ENCODE data around the gene ANKS1A. TPM values are rescaled to one million over a fixed set of nuclear protein-coding genes. Genes with fewer than 3 reads are reported as not detected.

ANKS1A gene
- total RNA-seq, 2 experiments from 2014 or later, result 6.4 to 6.9 TPM

DNA sequence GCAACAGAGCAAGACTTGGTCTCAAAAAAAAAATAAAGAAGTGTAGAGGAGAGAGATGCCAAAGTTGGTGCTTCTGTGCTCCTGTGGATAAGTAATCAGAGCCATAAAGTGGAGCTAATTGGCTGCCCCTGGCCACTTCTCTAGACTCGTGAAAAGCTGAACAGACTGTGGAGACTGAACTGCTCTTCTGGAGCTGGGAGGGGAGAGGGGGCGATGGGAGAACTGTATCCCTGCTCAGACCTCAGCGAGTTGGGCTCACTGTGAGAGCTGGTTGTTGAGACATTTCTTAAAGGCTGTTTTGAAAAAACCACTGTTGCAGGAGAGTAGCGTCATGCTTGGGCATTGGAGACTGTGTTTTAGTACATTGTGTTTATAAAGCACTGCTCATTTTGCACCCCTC lies 126.4 kb downstream of the ANKS1A start:
- H3K9me3 Mint-ChIP-seq, result no peaks in the 10 kb centered on the region
- CTCF ChIA-PET, result no interaction called here
- DNase-seq (no peak), ATAC-seq (ENCODE audit: poor library complexity) (no peak)
- intact Hi-C loops (cut with DNase I, micrococcal nuclease), result no loop called here
- no peak overlapping the region for H3K27ac ChIP-seq (ENCODE audit: low read depth in 1 of 2, low read length in 2 of 2)
- no peaks in the 10 kb centered on the region for H3K27me3 Mint-ChIP-seq
- H3K9me3 ChIP-seq (ENCODE audit: control insufficient read depth in 1 of 2, insufficient read depth in 1 of 2, low read length in 2 of 2), result no peaks in the 10 kb centered on the region
- H3K4me3 ChIP-seq (ENCODE audit: low read length), result no peak overlapping the region
- no peaks in the 10 kb centered on the region for H3K4me1 ChIP-seq (ENCODE audit: insufficient read depth, low read length)
- no peaks in the 10 kb centered on the region for H3K27me3 ChIP-seq (ENCODE audit: control insufficient read depth in 1 of 2, insufficient read depth in 2 of 2, low read length in 2 of 2)
- H3K36me3 Mint-ChIP-seq (ENCODE audit: low read depth), result peaks cover 27% of the 10 kb centered on the region
- POLR2A ChIA-PET, result interaction anchor here (1.1 kb wide), 1 partner anchor 59 kb away, joined by 6 read pairs; no protein-coding TSS in a partner anchor
- H3K36me3 ChIP-seq (ENCODE audit: insufficient read depth, low read length), result peaks cover 17% of the 10 kb centered on the region
- H3K4me3 Mint-ChIP-seq, result no peak overlapping the region
- TF ChIP-seq CTCF (IDR thresholded peaks at IDR 0.05), result no peak
- H3K27ac Mint-ChIP-seq, result no peak overlapping the region
- H3K4me1 Mint-ChIP-seq (ENCODE audit: low read depth), result no peaks in the 10 kb centered on the region

DNA sequence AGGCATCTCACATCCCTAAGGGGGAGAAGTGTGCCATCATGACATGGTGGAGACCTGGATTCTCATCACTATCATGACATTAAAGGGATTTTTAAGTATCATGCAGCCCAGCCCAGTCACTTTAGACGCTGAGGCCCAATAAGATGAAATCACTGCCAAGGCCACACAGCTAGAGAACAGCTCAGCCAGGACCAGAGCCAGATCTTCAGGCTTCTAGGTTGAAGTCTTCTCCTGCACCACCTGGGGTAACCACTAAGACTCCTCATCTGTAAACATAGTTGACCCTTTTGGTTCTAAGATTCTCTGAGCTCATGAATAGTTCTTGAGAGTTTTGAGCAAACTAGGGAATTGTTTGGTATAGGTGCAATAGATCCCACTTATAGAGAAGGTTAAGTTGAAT lies 126.9 kb downstream of the ANKS1A start:
- Histone ChIP-seq H3K27ac (ENCODE audit: low read depth in 1 of 2, low read length in 2 of 2) (no peak overlapping the region), H3K27me3 (ENCODE audit: control insufficient read depth in 1 of 2, insufficient read depth in 2 of 2, low read length in 2 of 2) (no peaks in the 10 kb centered on the region), H3K4me1 (ENCODE audit: insufficient read depth, low read length) (no peaks in the 10 kb centered on the region), H3K9me3 (ENCODE audit: control insufficient read depth in 1 of 2, insufficient read depth in 1 of 2, low read length in 2 of 2) (no peaks in the 10 kb centered on the region), H3K4me3 (ENCODE audit: low read length) (no peak overlapping the region), H3K36me3 (ENCODE audit: insufficient read depth, low read length) (peaks cover 17% of the 10 kb centered on the region)
- no peak for TF ChIP-seq CTCF (IDR thresholded peaks at IDR 0.05)
- Mint-ChIP-seq H3K9me3 (no peaks in the 10 kb centered on the region), H3K27ac (no peak overlapping the region), H3K4me1 (ENCODE audit: low read depth) (no peaks in the 10 kb centered on the region), H3K27me3 (no peaks in the 10 kb centered on the region), H3K36me3 (ENCODE audit: low read depth) (peaks cover 27% of the 10 kb centered on the region), H3K4me3 (no peak overlapping the region)
- intact Hi-C loops (cut with DNase I, micrococcal nuclease), result no loop called here
- ChIA-PET CTCF (no interaction called here), POLR2A (interaction anchor here (1.1 kb wide), 1 partner anchor 59 kb away, joined by 6 read pairs; no protein-coding TSS in a partner anchor)
- no peak for ATAC-seq (ENCODE audit: poor library complexity)
- no peak for DNase-seq

DNA sequence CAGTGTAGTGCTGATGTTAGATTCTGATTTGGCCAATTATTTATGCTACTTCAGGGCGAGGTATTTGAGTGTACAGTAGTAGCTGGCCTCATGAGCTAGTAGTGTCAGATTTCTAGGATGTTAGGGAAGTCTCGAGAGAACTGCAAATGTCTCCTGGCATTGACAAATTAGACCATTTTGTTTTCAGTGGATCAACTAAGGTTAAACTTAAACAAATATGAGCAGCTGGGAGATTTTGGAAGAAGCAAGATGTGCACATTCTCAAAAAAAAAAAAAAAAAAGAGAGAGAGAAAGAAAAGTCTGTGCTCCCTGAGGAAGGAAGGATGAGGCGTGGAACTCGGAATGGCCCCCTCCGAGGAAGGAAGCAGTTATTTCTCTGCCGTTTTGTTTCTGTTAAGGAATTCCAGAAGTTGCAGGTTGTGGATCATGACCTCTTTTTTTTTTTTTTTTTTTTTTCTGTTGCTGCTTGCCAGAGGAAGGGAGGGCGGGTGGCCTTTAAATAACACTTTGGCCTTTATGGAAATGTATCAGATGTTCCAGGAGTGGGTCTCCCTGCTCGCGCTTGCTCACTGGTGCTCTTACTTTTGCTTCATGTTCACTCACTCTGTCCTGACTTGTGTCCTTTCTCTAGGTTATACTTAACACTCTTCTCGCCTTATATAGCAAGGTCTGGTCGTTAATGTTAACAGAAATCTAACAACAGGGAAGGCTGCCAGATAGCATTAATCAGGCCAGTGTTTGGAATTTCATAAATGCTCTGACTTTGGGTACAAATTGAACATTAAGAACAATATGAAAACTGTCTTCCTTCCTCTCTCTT lies 127.7 kb downstream of the ANKS1A start:
- peaks cover 22% of the 10 kb centered on the region for H3K36me3 ChIP-seq (ENCODE audit: insufficient read depth, low read length)
- Mint-ChIP-seq H3K27me3 (no peaks in the 10 kb centered on the region), H3K4me3 (no peak overlapping the region), H3K9me3 (no peaks in the 10 kb centered on the region), H3K36me3 (ENCODE audit: low read depth) (peaks cover 27% of the 10 kb centered on the region), H3K27ac (no peak overlapping the region), H3K4me1 (ENCODE audit: low read depth) (no peaks in the 10 kb centered on the region)
- POLR2A ChIA-PET, result no interaction called here
- H3K27me3 ChIP-seq (ENCODE audit: control insufficient read depth in 1 of 2, insufficient read depth in 2 of 2, low read length in 2 of 2), result no peaks in the 10 kb centered on the region
- H3K27ac ChIP-seq (ENCODE audit: low read depth in 1 of 2, low read length in 2 of 2), result no peak overlapping the region
- CTCF ChIA-PET, result no interaction called here
- ATAC-seq (ENCODE audit: poor library complexity), result no peak
- TF ChIP-seq CTCF (IDR thresholded peaks at IDR 0.05), result no peak
- intact Hi-C loops (cut with DNase I, micrococcal nuclease), result no loop called here
- H3K9me3 ChIP-seq (ENCODE audit: control insufficient read depth in 1 of 2, insufficient read depth in 1 of 2, low read length in 2 of 2), result no peaks in the 10 kb centered on the region
- no peak for DNase-seq
- H3K4me1 ChIP-seq (ENCODE audit: insufficient read depth, low read length), result no peaks in the 10 kb centered on the region
- H3K4me3 ChIP-seq (ENCODE audit: low read length), result no peak overlapping the region
